Measurements from ENCODE around the gene PELO.

GRCh38 chr5:52809884-52810283, 22.2 kb downstream of the PELO start:
- no peak for TF ChIP-seq CTCF (IDR thresholded peaks at IDR 0.05)
- TF ChIP-seq EZH2 (IDR thresholded peaks at IDR 0.05; ENCODE audit: borderline replicate concordance, insufficient read depth, low read depth, low read length, poor library complexity, severe bottlenecking) = no peak
